CMK (cell line): Measurements from ENCODE around the gene SNX11.

Experiments used
- DNase-seq: peaks from one replicate; pipeline ENCODE4 v3.0.0-alpha.2; 2010; ENCODE audit warnings: low read depth

The SNX11 gene

GRCh38 chr17:48100160-48100559, 7.4 kb upstream of the SNX11 start:
- no peak for DNase-seq

- no peak for DNase-seq
These were observed 7.0 kb upstream of the SNX11 start for GRCh38 chr17:48100591-48101011.

GRCh38 chr17:48101012-48101720, 6.4 kb upstream of the SNX11 start, which contains the start of gene CBX1:
Gene CBX1, minus strand, starts transcription at chr17:48101478. Its CDS starts 24,474 bp downstream, at chr17:48077004.
- peak; percentile 92 for DNase-seq

- no peak for DNase-seq
These were observed 5.4 kb upstream of the SNX11 start for GRCh38 chr17:48102043-48102750.

- peak; percentile 39 for DNase-seq
These were observed 4.5 kb upstream of the SNX11 start for GRCh38 chr17:48102798-48103715.

GRCh38 chr17:48104440-48104839, 3.1 kb upstream of the SNX11 start:
- DNase-seq = no peak

GRCh38 chr17:48106802-48107136, 797 bp upstream of the SNX11 start:
- DNase-seq = no peak

- no peak for DNase-seq
These were observed 3.2 kb downstream of the SNX11 start for GRCh38 chr17:48110761-48111160.

GRCh38 chr17:48111937-48112241, 4.3 kb downstream of the SNX11 start:
- no peak for DNase-seq

GRCh38 chr17:48113201-48113676, 5.7 kb downstream of the SNX11 start:
- DNase-seq = no peak

- no peak for DNase-seq
These were observed 14.5 kb downstream of the SNX11 start for GRCh38 chr17:48121923-48122664.

GRCh38 chr17:48122665-48123045, 15.1 kb downstream of the SNX11 start:
- no peak for DNase-seq

GRCh38 chr17:48123111-48123510, 15.5 kb downstream of the SNX11 start:
- DNase-seq = no peak

- DNase-seq = no peak
These were observed 16.3 kb downstream of the SNX11 start for GRCh38 chr17:48123776-48124388.

GRCh38 chr17:48125829-48126531, 18.4 kb downstream of the SNX11 start:
- no peak for DNase-seq

GRCh38 chr17:48126532-48126850, 18.9 kb downstream of the SNX11 start:
- DNase-seq = no peak

GRCh38 chr17:48127371-48128051, 19.9 kb downstream of the SNX11 start:
- no peak for DNase-seq

GRCh38 chr17:48128400-48128799, 20.8 kb downstream of the SNX11 start:
- no peak for DNase-seq

- DNase-seq = no peak
These were observed 22.4 kb downstream of the SNX11 start for GRCh38 chr17:48129981-48130380.

- DNase-seq = peak; percentile 40
These were observed 23.8 kb downstream of the SNX11 start for GRCh38 chr17:48131216-48131824.
